Hematopoietic multipotent progenitor cell treated with erythropoietin and hydrocortisone succinate and interleukin-3 and kit ligand, for 8 days (in vitro differentiated cells): Measurements from ENCODE around the gene FBLN1.
A peak's percentile ranks its signal among the peaks of the same experiment; 100 is the strongest.
"Not testable (repeated sequence)": the region's sequence is repeated elsewhere in the genome, so short reads cannot be mapped to it uniquely, and the experiment has no call there.

ENCODE experiments used
- DNase-seq: peaks from one replicate; pipeline ENCODE4 v3.0.0-alpha.2; 2015

Gene FBLN1

GRCh38 chr22:45586651-45587405 is 84.1 kb downstream of the FBLN1 start:
- DNase-seq, result no peak

DNA sequence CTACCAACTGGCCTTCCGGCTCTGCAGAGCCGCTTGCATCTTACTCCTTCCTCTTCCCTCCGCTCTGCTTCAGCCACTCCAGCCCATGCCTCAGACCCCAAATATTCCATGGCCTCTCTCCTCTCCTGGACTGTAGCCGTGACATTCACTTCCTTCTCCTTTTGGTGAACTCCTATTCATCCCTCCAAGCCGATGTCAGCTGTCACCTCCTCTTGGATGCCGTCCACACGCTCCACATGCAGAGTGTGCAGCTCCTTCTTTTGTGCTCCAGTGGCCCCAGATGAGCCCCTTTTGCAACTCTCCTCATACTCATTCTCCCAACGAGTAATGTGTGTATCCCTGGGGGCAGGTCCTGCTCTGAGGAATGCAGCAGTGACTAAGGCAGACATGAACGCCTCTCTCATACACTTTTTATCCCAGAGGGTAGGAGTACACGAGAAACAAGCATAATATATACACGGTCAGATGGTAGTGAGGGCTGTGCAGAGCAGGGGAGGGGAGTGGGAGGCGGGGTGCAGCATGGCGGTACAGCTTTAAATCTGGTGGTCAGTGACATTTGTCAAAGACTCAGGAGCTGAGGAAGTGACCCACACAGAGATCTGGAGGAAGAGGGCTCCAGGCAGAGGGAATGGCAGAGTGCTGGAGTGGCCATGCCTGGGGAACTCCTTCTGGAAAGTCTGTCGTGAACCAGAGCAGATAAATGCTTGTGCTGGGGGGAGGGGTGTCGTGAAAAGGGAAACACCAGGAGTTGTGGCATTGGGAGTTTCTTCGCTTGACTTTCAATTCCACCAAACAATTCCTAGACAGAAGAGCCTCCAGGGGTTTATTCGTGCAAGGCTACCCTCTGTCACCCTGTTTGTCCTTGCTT is 85.2 kb downstream of the FBLN1 start:
- no peak for DNase-seq

DNA sequence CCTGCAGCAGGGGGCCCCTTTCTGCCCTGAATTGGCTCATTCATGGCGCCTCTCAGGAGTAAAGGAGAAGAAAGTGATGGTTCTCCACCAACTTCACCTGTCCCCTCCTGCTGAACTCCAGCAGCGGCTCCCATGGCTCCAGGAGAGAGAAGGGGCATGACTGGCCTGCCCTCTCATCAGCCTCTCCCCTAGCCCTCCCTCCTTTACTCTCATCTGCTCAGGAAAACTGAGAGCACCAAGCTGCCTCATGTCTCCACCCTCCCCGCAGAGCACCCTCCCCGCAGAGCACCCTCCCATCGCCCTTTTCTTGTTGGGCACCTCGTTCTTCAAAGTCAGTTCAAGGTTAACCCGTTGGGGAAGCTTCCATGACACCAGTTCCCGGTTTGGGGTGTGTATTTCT is 86.9 kb downstream of the FBLN1 start:
- DNase-seq, result no peak

- DNase-seq, result no peak
These were observed 87.6 kb downstream of the FBLN1 start for GRCh38 chr22:45590262-45590661.

DNA sequence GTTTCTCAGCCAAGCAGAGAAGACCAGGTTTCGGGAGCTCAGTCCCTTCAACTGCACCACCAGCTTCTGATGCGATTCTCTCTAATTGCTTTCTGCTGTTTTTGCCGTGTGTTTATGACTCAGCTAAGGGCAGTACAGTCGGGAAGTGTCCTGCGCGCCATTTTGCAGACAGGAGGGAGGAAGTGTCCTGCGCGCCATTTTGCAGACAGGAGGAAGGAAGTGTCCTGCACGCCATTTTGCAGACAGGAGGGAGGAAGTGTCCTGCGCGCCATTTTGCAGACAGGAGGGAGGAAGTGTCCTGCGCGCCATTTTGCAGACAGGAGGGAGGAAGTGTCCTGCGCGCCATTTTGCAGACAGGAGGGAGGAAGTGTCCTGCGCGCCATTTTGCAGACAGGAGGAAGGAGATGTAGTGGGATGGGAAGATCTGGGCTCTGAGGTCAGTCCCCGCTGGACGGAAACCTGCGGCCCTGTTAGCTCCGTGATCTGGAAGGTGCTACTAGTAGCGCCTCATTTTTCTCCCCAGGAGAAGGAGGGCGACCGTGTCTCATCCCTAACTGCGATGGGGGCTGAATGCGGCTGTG is 89.0 kb downstream of the FBLN1 start:
- not testable (repeated sequence) for DNase-seq

GRCh38 chr22:45594123-45594941 is 91.6 kb downstream of the FBLN1 start:
- no peak for DNase-seq

DNA sequence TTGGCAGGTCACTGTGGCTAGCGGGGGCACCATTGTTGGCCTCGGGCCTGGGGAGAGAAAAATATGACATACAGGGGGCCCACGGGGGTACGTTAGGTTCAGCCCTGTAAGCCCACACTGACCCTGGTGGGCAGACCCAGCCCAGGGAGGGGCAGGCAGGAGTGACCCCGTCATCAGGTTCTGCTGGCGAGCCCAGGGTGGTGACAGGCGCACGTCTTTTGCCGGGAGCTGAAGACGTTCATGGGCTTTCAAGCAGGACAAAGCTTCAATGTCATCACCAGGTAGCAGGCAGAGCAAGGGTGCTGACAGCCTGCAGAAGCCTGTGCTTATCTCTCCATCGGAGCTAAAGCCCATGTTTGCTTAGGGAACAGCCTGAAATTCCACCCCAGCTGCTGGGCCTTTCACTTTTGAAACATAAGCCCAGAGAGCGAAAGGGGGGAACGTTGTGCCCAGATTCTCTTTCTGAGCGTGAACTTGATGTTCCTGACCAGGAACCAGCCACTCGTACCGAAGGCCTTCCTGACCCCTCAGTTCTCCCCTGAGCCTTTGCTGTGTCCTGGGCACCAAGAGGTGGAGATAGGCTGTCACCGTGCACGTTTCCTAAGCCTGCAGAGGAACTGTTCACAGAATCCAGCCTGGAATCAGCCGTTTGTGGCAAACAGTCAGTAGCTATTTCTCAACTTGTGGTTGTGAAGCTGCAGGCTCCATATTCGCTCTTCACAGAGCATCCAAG is 94.9 kb downstream of the FBLN1 start:
- no peak for DNase-seq

GRCh38 chr22:45598596-45599217 is 96.0 kb downstream of the FBLN1 start:
- DNase-seq, result no peak

DNA sequence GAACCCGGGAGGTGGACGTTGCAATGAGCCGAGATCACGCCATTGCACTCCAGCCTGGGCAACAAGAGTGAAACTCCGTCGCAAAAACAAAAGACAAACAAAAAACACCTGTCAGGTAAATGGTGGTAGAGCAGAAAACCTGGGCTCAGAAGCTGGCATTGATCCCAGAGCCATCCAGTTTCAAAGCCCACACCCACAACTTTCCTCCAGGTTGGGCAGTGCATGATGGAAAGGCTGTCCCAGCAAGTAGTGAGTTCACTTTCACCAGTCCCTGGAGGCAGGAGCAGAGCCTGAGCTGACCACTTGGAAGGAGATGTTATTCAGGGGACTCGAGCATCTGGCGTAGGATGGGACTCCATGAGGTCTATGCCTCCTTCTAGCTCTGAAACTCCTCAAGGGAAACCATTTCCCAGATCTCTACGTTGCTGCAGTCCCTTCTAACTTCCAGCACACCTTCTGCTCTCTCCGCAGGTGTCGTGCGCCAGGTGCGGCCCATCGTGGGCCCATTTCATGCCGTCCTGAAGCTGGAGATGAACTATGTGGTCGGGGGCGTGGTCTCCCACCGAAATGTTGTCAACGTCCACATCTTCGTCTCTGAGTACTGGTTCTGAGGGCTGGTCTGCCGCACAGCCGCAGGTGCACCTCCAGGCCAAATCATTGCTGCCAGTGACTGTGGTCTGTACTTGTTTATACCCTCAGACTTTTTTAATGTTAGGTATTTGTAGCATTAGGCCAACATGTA is 97.3 kb downstream of the FBLN1 start:
- no peak for DNase-seq

DNA sequence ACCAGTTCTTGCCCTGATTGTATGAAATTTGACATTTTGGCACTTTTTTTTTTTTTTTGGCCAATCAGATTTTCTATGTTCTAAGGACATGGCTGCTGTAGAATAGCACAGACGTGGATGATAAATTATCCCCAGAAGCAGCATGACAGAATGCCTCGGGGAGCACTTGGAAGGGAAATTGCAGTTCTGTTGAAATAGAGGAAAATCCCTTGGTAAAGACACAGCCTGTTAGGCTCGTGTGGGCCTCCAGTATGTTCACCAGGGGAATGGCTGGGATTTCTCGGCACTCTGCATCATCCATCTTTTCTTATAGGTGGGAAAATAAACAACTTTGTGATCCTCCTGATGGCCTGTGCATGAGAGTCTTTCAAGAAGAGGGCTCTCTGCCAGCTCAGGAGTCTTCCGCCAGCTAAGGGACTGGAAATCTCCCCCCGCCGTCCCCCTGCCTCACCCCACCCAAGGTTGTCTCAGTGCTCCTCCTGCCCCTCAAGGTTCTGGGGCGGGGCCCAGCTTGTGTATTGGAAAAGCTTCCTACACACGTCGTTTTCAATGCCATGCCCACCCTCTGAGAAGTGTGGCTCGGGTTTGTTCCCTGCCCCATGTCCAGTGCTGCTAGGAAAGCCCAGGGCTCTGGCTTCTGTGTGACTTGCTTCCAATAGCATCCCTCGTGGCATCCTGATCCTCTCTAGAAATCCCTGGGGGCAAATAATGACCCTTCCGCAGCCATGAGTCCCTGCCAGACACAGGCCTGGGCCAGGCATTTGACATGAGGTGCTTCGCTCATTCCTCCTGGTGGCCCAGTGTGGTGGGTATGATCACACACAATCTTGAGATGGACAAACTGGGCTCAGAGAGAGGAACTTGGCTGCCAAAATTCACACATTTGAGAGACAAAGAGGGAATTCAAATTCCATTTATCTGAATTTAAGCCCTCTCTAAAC is 98.4 kb downstream of the FBLN1 start:
- no peak for DNase-seq

GRCh38 chr22:45602004-45602733 is 99.5 kb downstream of the FBLN1 start:
- DNase-seq, result no peak

- peak; percentile 15 for DNase-seq
These were observed 100.3 kb downstream of the FBLN1 start for GRCh38 chr22:45602824-45603595.

DNA sequence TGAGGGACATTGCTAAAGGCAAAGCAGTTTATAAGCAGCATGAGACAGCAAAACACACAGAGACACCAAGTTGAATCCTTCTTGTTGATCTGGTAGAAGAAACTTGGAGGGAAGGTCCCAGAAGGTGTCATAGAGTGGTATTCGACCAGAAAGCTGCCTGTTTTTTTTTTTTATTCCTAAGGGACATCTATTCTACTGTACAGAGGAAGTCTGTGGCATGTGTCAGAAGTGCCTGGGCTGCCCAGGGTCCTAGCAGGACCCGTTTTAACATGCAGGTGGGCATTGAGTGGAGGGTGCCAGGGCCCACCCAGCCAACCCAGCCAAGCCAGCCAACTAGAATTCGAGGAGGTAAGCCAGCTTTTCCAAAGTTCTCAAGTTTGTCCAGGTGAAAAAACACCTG is 100.9 kb downstream of the FBLN1 start:
- no peak for DNase-seq

DNA sequence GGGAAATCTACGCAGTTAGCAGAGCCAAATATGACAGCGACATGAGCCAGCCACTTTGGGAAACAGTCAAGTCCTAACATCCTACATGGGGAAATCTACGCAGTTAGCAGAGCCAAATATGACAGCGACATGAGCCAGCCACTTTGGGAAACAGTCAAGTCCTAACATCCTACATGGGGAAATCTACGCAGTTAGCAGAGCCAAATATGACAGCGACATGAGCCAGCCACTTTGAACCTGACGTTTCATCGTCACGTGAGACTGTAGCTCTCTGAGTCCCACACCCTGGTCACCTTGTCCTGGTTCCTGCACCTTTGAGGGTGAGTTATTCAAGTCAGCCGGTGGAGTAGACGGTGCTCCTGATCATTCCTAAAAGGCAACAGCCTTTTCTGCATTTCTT is 105.4 kb downstream of the FBLN1 start:
- not testable (repeated sequence) for DNase-seq

GRCh38 chr22:45608763-45609180 is 106.1 kb downstream of the FBLN1 start:
- DNase-seq, result no peak

DNA sequence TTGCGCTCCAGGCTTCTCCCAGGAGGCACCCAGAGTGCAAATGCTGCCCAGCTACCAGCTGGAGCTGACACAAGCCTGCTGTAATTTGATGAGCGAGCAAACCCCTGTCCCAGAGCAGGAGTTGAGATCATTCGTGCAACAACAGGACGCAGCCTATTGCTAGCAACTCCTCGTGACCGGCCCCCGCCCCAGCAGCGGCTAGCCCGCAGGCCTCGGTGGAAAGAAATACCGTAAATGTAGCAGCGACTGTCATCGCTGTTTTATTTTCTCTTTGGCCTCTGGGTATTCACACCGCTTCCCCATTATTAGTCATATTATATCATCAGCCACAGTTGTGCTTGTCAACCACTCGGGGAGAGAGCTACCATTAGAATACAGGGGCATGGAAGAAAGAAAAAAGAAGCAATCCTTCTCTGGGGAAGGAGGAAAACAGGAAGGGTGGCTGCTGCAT is 109.8 kb downstream of the FBLN1 start:
- no peak for DNase-seq

DNA sequence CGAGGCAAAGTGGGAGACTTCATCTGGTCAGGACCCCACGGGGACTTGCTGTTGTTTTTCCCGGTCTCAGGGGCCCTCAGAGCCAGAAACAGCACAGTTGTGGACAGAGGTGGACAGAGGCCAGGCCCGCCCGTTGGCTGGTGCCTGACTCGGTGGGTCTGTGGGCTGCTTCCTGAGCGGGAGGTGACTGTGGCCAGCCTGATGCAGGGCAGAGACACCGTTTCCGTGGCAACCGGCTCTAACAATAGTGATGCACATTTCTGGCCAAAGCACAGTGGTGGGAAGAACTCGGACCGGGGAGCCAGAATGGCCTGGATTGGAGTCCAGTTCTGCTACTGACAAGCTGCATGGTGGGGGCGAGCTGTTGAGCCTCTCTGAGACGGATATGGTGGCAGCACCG is 110.3 kb downstream of the FBLN1 start:
- no peak for DNase-seq

DNA sequence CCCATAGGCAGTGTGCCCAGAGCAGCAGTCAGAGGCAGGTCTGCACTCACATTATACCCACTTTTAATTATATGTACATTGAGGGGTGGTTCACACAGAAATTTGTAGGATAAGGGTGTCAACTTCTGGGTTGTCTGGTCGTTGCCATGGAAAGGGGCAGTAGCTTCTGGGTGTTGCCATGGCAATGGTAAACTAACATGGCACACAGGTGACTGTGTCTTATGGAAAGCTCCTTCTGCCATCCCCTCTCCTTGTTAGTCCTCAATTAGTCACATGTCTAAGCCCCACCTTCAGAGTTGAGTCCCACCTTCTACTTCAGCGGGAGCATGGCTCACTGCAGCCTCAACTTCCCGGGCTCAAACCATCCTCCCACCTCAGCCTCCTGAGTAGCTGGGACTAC is 112.7 kb downstream of the FBLN1 start:
- no peak for DNase-seq
